GM18951 (cell line): ENCODE data around the gene C9orf57.
"Not testable (repeated sequence)": the region's sequence is repeated elsewhere in the genome, so short reads cannot be mapped to it uniquely, and the experiment has no call there.

Experiments
- POLR2A ChIP-seq: IDR thresholded peaks from 4 replicates; pipeline ENCODE4 v1.6.1; 2011; ENCODE audit warnings: mild to moderate bottlenecking; ENCODE audit not compliant: insufficient read length, insufficient read depth; ENCODE audit errors: extremely low read depth
- in situ Hi-C: fragments of 300-500 bp; cut with MboI; formaldehyde crosslinking; loops from one replicate; pipeline ENCODE4 v1.12.0; 2022; ENCODE audit warnings: low sequenced_read_pairs, mixed read lengths, inconsistent platforms; ENCODE audit not compliant: unreplicated experiment

C9orf57 gene

GRCh38 chr9:72060513-72060912 is at the start of gene C9orf57:
Gene C9orf57, minus strand, starts transcription at chr9:72060613. Its CDS starts 1,282 bp downstream, at chr9:72059331.
- in situ Hi-C loops = no loop called here
- no peak for TF ChIP-seq POLR2A

GRCh38 chr9:72102520-72102919 is 42.1 kb upstream of the C9orf57 start:
- TF ChIP-seq POLR2A = no peak
- in situ Hi-C loops = no loop called here

- in situ Hi-C loops = not testable (repeated sequence)
These were observed 35.1 kb upstream of the C9orf57 start for GRCh38 chr9:72095520-72095919.

- no peak for TF ChIP-seq POLR2A
- in situ Hi-C loops = no loop called here
These were observed 32.4 kb upstream of the C9orf57 start for GRCh38 chr9:72092820-72093219.

- TF ChIP-seq POLR2A = no peak
- in situ Hi-C loops = no loop called here
These were observed 29.2 kb upstream of the C9orf57 start for GRCh38 chr9:72089451-72090130.

- in situ Hi-C loops = no loop called here
- TF ChIP-seq POLR2A = no peak
These were observed 22.1 kb upstream of the C9orf57 start for GRCh38 chr9:72082536-72082935.

GRCh38 chr9:72074666-72075065 is 14.3 kb upstream of the C9orf57 start:
- in situ Hi-C loops = not testable (repeated sequence)

- in situ Hi-C loops = no loop called here
- TF ChIP-seq POLR2A = no peak
These were observed 4.7 kb upstream of the C9orf57 start for GRCh38 chr9:72065076-72065475.

GRCh38 chr9:72052122-72052521 is 8.3 kb downstream of the C9orf57 start:
- in situ Hi-C loops = no loop called here

GRCh38 chr9:72048850-72049249 is 11.6 kb downstream of the C9orf57 start:
- in situ Hi-C loops = loop anchor here (25.0 kb wide), 2 partner anchors 538 to 763 kb away; no protein-coding TSS in a partner anchor

More at GRCh38 chr9:72052122-72052521, 8.3 kb downstream of the C9orf57 start:
- TF ChIP-seq POLR2A = no peak

GRCh38 chr9:72046630-72047456 is 13.6 kb downstream of the C9orf57 start:
- no peak for TF ChIP-seq POLR2A
- in situ Hi-C loops = loop anchor here (25.0 kb wide), 2 partner anchors 540 to 765 kb away; no protein-coding TSS in a partner anchor

More at GRCh38 chr9:72048850-72049249, 11.6 kb downstream of the C9orf57 start:
- TF ChIP-seq POLR2A = no peak

- in situ Hi-C loops = loop anchor here (25.0 kb wide), 2 partner anchors 543 to 768 kb away; no protein-coding TSS in a partner anchor
- TF ChIP-seq POLR2A = no peak
These were observed 16.3 kb downstream of the C9orf57 start for GRCh38 chr9:72044095-72044494.

- TF ChIP-seq POLR2A = no peak
- in situ Hi-C loops = loop anchor here (25.0 kb wide), 2 partner anchors 544 to 769 kb away; no protein-coding TSS in a partner anchor
These were observed 16.8 kb downstream of the C9orf57 start for GRCh38 chr9:72043576-72043975.

GRCh38 chr9:72042928-72043327 is 17.5 kb downstream of the C9orf57 start:
- TF ChIP-seq POLR2A = no peak
- in situ Hi-C loops = loop anchor here (25.0 kb wide), 2 partner anchors 544 to 769 kb away; no protein-coding TSS in a partner anchor
